KOPT-K1 (cell line): Measurements from ENCODE around the gene UCKL1.

Experiments used
- H3K27ac ChIP-seq: fragments of 200-600 bp; sonication (generic); 2 replicates; pipeline ENCODE4 v1.5.1; 2016; ENCODE audit warnings: antibody characterized with exemption, mild to moderate bottlenecking, low read depth, low read length; ENCODE audit not compliant: poor library complexity, severe bottlenecking
- H3K36me3 ChIP-seq: fragments of 200-600 bp; sonication (generic); 2 replicates; pipeline ENCODE4 v1.5.1; 2017; ENCODE audit warnings: antibody characterized with exemption, mild to moderate bottlenecking, low read length, moderate library complexity; ENCODE audit not compliant: insufficient read depth
- H3K9me3 ChIP-seq: fragments of 200-600 bp; sonication (generic); 2 replicates; pipeline ENCODE4 v1.5.1; 2017; ENCODE audit warnings: antibody characterized with exemption, low read length, mild to moderate bottlenecking; ENCODE audit not compliant: insufficient read depth, poor library complexity, severe bottlenecking

UCKL1 gene

DNA sequence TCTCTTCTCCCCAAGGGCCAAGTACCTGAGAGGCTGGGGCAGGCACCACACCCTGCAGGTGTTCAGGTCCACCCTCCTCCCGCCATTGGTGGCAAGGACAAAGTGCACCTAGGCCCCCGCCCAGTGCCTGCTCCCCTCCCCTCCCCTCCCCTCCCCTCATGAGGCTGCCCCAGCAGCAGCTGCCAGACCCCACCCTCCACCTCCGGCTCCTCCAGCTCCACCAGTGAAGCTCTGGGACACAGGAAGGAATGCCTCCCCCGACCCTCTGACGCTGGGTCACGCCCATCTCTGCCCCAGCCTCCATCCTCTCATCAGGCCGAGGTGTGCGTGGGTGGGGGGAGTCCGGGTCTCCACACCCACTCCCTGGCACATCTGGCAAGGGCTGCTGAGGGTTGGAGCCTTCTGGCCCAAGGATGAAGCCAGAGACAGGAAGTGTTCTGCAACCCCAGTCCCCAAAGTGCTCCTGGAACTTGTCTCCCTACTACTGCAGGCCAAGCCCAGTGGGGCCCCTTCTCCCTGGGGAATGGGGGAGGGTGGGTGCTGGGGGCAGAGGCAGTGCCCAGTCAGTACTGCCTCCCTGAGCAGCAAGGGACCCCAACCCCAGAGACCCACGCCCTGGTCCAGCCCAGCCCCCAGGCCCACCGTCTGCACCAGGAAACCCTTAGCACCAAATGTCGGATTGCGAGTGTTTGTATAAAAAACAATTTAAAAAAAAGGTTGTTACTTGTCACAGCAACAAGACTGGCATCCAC is 1.6 kb upstream of the UCKL1 start:
- Histone ChIP-seq H3K36me3 (peaks cover 39% of the 10 kb centered on the region), H3K9me3 (no peaks in the 10 kb centered on the region), H3K27ac (no peak overlapping the region)

DNA sequence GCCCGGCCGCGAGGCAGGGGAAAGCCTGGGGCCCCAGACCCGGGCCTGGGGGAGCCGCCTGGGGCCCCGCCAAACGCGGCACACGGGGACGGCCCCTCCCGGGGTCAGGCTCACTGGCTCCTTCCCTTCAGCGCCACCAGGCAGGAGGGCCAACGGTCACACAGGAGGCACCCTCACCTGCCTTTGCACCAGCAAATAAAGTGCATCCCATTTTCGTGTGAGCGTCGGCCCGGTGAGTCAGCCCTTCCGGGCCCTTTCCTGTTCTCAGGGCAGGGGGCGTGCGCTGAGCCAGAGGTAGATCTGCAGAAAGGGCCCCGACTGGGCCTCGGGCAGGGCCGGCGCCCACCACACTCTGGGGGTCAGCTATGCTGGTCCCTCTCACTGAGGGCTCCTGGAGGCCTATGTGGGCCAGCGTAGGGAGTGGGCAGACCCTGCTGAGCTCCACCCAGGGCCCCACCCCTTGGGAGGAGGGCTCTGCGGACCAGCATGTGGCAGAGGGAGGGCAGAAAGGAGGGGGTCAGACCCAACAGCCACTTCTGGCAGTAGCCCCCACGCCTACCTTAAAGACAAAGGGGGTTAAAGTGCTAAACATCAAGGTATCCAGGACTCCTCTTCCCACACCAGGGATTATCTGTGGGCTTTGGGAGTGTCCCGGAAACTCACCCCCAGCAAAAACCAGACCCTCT is 931 bp upstream of the UCKL1 start:
- H3K36me3 ChIP-seq, result peaks cover 38% of the 10 kb centered on the region
- no peak overlapping the region for H3K27ac ChIP-seq
- H3K9me3 ChIP-seq, result no peaks in the 10 kb centered on the region

DNA sequence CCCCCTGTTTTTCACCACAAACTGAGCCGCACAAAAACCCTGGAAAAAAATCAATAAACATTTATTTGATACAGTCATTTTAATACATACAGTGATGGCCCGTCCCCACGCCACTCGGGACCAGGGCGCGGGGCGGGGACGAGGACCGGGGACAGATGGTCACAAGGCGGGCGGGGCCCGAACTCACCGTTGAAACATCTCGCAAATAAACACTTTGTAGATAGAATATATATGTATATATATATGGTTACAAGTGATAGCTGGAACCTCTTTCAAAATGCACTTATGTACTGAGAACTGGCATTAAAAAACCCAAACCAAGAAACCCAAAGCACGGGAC is 418 bp upstream of the UCKL1 start:
- no peaks in the 10 kb centered on the region for H3K9me3 ChIP-seq
- H3K36me3 ChIP-seq, result peaks cover 35% of the 10 kb centered on the region
- no peak overlapping the region for H3K27ac ChIP-seq

DNA sequence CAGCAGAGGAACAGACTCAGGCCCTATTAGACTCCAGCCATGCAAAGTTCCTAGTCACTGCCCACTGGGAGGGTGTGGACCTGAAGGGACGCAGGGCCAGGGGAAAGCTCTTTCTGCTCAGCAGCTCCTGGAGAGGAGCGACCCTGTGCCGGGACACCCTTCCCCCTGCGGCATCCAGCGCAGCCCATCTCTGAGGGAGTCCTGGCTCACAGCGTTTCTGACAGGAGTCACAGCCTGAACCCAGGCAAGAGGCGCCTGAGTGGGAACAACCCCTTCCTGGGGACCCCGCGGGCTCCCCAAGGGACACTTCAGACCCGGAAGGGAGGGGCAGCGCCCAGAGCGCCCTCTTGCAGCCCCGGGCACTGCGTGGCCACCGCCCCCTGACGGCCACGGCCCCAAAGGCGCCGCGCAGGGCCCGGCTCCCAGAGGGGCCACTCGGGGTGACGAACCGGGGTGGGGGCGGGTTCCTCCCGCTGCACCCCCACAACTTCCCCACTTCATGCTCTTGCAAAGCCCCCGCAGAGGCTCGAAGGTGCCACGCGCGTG is 862 bp downstream of the UCKL1 start:
- H3K9me3 ChIP-seq, result no peaks in the 10 kb centered on the region
- peak overlapping the region; percentile 96 for H3K27ac ChIP-seq
- H3K36me3 ChIP-seq, result peaks cover 27% of the 10 kb centered on the region

DNA sequence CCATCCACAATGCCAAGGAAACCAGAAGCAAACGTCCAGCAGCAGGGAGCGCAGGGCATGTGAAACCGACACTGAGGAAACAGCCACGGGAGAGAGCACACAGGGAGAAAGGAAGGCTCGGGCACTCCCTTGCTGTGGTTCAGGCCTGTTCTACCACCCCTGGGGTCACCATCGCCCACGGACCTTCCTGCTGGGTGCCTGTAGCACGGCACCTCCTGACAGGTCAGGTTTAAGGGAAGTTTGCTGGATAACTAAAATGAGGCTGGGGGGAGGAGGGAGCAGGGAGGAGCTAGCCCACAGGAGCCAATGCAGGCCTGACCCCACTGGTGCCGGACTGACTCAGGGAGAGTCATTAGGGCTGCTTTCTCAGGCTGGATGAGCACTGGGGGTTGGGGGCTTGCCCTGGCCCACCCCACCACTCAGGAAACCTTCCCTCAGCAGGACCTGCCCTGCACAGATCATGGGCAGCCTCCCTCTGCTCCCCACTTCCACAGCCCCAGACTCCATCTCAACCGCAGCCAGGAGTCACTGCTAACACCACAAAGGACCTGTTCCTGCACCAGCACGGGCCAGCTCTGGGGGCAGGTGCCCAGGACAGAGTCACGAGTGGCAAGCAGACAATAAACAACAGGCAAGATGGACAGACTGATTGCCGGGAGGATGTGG is 2.3 kb downstream of the UCKL1 start:
- H3K36me3 ChIP-seq, result peaks cover 14% of the 10 kb centered on the region; the same call in 1 of the 2 replicates
- no peaks in the 10 kb centered on the region for H3K9me3 ChIP-seq
- H3K27ac ChIP-seq, result no peak overlapping the region

DNA sequence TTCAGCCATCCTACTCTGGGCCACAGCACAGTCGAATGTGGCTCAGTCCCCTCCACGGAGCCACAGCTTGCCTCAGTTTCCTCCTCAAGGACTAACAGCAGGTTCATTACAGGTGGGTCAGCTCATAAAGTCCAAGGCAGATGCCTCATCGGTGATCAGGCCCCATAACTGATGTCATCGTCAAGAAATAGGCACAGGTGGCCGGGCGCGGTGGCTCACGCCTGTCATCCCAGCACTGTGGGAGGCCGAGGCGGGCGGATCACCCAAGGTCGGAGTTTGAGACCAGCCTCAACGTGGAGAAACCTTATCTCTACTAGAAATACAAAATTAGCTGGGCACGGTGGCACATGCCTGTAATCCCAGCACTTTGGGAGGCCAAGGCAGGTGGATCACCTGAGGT is 3.4 kb downstream of the UCKL1 start:
- H3K36me3 ChIP-seq, result peaks cover 9% of the 10 kb centered on the region; the same call in 1 of the 2 replicates
- no peaks in the 10 kb centered on the region for H3K9me3 ChIP-seq
- no peak overlapping the region for H3K27ac ChIP-seq

DNA sequence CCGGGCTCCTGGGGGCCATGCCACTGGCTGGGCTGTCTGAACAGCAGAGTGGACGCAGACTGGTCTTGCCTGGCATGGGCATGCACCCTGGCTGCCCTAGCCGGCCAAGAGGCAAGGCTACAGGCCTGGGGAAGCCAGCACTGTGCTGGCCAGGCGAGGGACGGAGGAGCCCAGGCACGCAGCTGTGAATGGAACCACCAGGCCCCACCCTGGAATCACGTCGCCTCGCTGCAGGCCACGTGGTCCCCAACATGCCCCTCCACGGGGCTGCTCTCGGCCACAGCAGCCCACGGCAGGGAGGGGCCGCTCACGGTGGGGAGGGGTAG is 4.0 kb downstream of the UCKL1 start:
- peaks cover 9% of the 10 kb centered on the region; the same call in 1 of the 2 replicates for H3K36me3 ChIP-seq
- no peak overlapping the region for H3K27ac ChIP-seq
- H3K9me3 ChIP-seq, result no peaks in the 10 kb centered on the region

DNA sequence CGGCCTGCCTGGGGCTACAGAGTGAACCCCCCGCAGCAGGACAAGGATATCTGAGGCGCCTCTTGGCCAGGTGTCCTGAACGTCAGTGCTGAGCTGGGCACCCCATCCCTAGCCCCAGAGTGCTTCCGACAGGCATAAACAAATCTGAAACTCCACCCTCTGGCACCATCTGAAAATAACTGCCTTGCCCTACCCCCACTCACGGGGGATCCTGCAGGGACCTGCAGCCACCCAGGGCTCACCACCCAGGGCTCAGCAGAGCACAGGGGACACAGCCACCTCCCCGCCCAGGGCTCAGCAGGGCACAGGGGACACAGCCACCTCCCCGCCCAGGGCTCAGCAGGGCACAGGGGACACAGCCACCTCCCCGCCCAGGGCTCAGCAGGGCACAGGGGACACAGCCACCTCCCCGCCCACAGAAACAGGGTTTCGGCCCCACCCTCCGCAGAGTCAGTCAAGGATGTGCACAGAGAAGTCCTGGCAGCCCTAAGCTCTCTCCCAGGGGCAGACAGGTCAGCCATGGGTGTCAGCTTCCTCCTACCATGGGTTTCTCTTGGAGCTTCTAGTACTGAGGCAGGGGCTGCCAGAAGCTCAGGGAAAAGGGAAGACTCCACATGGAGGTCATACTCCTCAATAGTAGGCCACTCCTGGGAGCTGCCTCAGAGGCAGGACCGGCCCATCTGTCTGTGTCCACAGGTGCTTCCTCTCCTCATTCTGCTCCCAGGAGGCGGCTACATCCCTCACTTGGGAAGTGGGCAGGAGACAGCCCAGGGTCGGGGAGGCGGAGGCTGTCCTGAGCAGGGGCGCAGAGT is 4.6 kb downstream of the UCKL1 start:
- Histone ChIP-seq H3K27ac (no peak overlapping the region), H3K9me3 (no peaks in the 10 kb centered on the region), H3K36me3 (peaks cover 9% of the 10 kb centered on the region; the same call in 1 of the 2 replicates)

DNA sequence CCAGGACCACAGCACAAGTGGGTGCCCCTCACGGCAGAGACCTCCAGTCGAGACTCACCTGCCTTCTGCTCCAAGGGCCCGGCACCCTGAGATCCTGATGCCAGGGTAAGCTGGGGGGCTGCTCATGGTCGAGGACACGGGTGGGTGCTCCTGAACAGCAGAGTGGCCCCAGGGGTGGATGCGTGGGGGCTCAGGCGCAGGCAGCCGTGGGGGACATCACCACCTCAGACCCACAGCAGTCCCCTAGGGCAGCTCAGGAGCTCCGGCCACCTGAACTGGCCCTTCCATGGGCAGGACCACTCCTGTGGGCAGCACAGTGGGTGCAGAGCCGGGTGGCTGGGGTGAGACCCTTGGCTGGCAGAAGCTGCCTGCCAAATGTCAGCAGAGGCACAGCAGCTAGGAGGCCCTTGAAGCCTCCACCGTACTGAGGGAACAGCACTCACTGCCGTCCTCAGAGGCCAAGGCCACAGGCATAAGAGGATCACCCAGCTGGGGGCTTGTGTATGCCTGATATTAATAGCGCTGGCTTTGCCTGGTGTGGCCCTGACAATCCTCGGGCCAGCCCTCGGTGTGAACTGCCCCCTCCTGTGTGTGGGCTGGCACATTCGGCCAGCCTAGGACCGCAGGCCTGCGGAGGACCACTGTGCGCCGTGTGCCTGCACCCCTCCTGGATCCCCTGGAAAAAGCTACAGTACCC is 5.4 kb downstream of the UCKL1 start:
- Histone ChIP-seq H3K36me3 (peaks cover 13% of the 10 kb centered on the region), H3K9me3 (no peaks in the 10 kb centered on the region), H3K27ac (no peak overlapping the region)

DNA sequence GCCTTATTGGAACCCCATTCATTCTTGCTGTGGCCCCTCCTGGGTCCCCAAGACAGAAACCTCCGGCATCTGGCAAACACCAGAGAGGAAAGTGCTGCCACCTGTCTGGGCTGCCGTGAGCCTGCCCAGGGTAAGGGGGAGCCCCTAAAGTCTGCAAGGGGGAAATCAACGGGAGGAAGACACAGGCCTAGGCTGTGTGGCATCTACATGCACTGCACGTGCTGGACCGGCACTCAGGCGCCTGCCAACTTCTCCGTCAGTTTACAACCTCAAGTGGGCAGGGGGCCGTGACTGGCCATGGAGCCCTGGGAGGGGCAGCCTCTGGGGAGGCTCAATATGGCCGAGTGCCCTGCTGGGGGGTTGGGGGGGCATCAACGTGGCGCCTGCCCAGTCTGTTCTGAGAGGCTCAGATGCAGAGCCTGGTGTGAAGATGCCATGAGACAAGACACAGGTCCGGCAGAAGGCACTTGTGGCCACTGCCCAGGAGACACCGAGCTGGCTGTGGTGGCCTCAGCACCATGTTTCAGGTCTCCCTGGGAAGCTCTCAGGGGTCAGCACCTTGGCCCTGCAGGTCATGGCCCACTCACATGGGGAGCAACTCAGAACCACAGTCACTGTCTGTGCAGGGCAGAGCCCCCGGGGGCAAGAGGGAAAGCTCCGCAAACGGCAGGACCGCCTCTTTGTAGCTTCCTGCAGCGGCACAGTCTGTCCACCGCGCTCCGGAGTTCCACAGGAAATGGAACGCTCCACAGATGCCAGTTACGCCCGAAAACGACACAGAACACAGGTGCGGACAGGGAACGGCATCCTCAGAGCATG is 8.4 kb downstream of the UCKL1 start:
- peaks cover 43% of the 10 kb centered on the region for H3K36me3 ChIP-seq
- no peaks in the 10 kb centered on the region for H3K9me3 ChIP-seq
- H3K27ac ChIP-seq, result no peak overlapping the region

DNA sequence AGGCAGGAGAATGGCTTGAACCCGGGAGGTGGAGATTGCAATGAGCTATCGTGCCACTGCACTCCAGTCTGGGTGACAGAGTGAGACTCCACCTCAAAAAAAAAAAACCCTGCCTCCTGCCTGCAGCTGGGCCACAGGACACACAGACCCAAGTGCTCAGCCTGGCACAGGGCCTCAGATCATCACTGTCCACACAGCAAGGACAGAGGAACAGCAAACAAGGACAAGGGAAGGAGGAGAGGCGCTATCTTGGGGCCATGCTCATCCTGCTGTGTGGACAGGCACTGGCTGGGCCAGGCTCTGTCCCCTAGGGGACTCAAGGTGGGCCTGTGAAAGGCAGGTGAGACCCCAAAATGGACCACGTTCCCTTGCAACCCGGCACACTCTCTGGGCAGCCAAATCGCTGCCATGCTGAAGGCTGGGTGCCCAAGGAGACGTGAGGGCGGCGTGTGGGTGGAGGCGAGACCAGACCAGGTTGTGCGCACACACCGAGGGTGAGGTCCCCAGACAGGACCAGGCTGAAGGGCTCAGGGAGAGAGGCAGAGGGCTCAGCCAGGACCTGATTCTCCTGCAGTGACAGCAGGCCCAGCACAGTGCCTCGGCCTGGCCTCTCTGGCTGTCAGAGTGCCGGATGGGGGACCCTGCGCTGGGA is 9.1 kb downstream of the UCKL1 start:
- peaks cover 42% of the 10 kb centered on the region for H3K36me3 ChIP-seq
- H3K9me3 ChIP-seq, result no peaks in the 10 kb centered on the region
- H3K27ac ChIP-seq, result no peak overlapping the region

DNA sequence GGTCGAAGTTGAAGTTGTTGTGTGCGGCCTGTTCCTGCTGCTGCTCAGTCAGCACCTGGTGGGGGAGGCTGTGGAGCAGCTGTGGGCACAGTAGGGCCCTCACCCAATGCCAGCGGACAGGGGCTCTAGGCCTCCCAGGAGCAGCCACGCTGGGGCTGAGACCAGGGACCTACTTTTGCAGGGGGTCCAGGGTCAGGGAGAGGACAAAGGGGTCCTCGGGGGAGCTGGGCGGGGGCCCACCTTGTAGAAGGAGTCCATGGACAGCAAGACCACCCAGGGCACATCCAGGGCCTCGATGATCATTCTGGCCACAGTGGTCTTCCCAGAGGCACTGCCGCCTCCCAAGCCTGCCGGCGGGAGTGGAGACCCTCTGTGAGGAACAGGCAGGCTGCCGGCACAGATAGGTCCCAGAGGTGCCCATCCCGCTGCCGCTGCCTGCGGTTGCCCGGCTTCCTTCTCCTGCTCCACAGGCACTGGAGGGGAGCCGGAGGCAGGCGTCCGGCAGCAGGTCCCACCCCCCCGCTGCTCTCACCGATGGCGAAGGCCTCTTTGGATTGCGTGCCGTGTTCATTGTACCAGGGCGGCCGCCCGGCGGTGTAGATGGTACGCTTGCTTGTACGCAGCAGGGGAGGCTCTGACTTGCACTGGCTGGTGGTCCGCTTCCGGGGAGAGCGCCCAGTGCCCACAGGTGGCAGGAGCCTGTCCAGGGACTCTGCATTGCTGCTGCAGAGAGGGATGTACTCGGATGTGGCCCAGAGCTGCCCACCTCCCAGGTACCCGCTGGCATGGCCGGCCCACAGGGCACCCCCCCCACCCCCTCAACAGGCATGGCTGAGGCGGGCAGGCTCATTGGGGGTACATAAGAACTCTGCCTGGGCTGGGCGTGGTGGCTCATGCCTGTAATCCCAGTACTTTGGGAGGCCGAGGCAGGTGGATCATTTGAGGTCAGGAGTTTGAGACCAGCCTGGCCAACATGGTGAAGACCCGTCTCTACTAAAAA is 10.0 kb downstream of the UCKL1 start:
- Histone ChIP-seq H3K36me3 (peaks cover 42% of the 10 kb centered on the region), H3K27ac (no peak overlapping the region), H3K9me3 (no peaks in the 10 kb centered on the region)
